ENCODE data around the gene PTPRJ. TPM values are rescaled to one million over a fixed set of nuclear protein-coding genes. Genes with fewer than 3 reads are reported as not detected.

Gene PTPRJ
- total and polyA plus RNA-seq, 2 of the 4 experiments (the other 2 are of a cell fraction): 5.6 to 14.9 TPM

- Histone ChIP-seq H3K23ac (ENCODE audit: low read depth, low read length) (no peak overlapping the region), H3K4me3 (ENCODE audit: insufficient read depth, low read depth, low read length) (no peak overlapping the region), H3K9me1 (ENCODE audit: insufficient read depth, low read length) (no peaks in the 10 kb centered on the region), H3K4ac (ENCODE audit: low read depth, low read length) (no peak overlapping the region), H3K4me1 (ENCODE audit: control insufficient read depth, insufficient read depth, low read length) (no peaks in the 10 kb centered on the region), H2BK5ac (ENCODE audit: low read depth, low read length, poor library complexity, severe bottlenecking) (no peak overlapping the region), H2AFZ (replicated peaks; ENCODE audit: low read length, poor library complexity) (no peak overlapping the region), H2BK20ac (ENCODE audit: low read depth, low read length) (no peak overlapping the region), H3K9me3 (ENCODE audit: control insufficient read depth, insufficient read depth, low read length) (no peaks in the 10 kb centered on the region), H4K5ac (ENCODE audit: low read depth, low read length) (no peak overlapping the region), H4K91ac (ENCODE audit: insufficient read depth, low read depth, low read length) (no peak overlapping the region), H3K27ac (ENCODE audit: insufficient read depth, low read length) (no peak overlapping the region), H3K4me2 (ENCODE audit: low read depth, low read length) (no peak overlapping the region), H2AK5ac (ENCODE audit: low read depth, low read length) (no peak overlapping the region), H2BK15ac (ENCODE audit: low read depth, low read length) (no peak overlapping the region), H2AK9ac (replicated peaks; ENCODE audit: low read depth, low read length, poor library complexity) (no peak overlapping the region), H3K36me3 (ENCODE audit: control insufficient read depth, insufficient read depth, low read length) (no peaks in the 10 kb centered on the region), H4K8ac (ENCODE audit: low read depth in 2 of 2, low read length in 2 of 2) (no peak overlapping the region), H4K20me1 (ENCODE audit: insufficient read depth, low read length) (no peaks in the 10 kb centered on the region), H3K9ac (ENCODE audit: low read depth, low read length) (no peak overlapping the region), H3K18ac (ENCODE audit: low read depth, low read length) (no peak overlapping the region), H3K56ac (ENCODE audit: extremely low read depth, insufficient read depth, low read length) (no peak overlapping the region), H3K27me3 (ENCODE audit: control insufficient read depth, insufficient read depth, low read length) (no peaks in the 10 kb centered on the region; the same call in 1 of the 2 replicates), H3K14ac (replicated peaks; ENCODE audit: low read depth, low read length) (no peak overlapping the region), H3K79me1 (ENCODE audit: low read depth in 1 of 2, low read length in 2 of 2) (no peaks in the 10 kb centered on the region), H2BK120ac (ENCODE audit: low read depth, low read length) (no peak overlapping the region)
- intact Hi-C loops (cut with micrococcal nuclease): no loop called here
- WGBS, 2 experiments (ENCODE audit: extremely low coverage in 2 of 2, insufficient read length in 1 of 2): 83% methylated on average over 1 of the region's 6 CpGs; no CpG with 5 or more reads in 1 of the 2 experiments
- ATAC-seq (ENCODE audit: low read depth): no peak
- DNase-seq: no peak
- TF ChIP-seq NFE2L2 (IDR thresholded peaks at IDR 0.05; ENCODE audit: low read depth, low read length) (no peak), MAZ (IDR thresholded peaks at IDR 0.05; ENCODE audit: borderline replicate concordance, low read depth, low read length) (no peak), MXI1 (IDR thresholded peaks at IDR 0.05; ENCODE audit: borderline replicate concordance, low read depth, low read length) (no peak), RAD21 (IDR thresholded peaks at IDR 0.05; ENCODE audit: low read length) (no peak), SMC3 (IDR thresholded peaks at IDR 0.05; ENCODE audit: low read depth, low read length) (no peak), MAFK (IDR thresholded peaks at IDR 0.05; ENCODE audit: low read depth, low read length) (no peak), CHD1 (IDR thresholded peaks at IDR 0.05; ENCODE audit: low read depth, low read length) (no peak), CTCF (conservative IDR thresholded peaks at IDR 0.05; ENCODE audit: low read depth, low read length) (no peak)
- dilution Hi-C loops (cut with HindIII; ENCODE audit: low sequenced_read_pairs, unreplicated experiment): no loop called here
- POLR2A ChIA-PET (ENCODE audit: unreplicated experiment): interaction anchor here (0.5 kb wide), 1 partner anchor 1726 kb away, joined by 4 read pairs; no protein-coding TSS in a partner anchor
- CTCF ChIA-PET: no interaction called here
- in situ Hi-C loops (cut with MboI; ENCODE audit: low sequenced_read_pairs): no loop called here
- BruUV-seq (replicated peaks): no TSS peak
These were observed 200.3 kb downstream of the PTPRJ start for GRCh38 chr11:48180627-48181026.
